PC-3 (cell line): Measurements from ENCODE around the gene CCDC24. TPM values are rescaled to one million over a fixed set of nuclear protein-coding genes. Genes with fewer than 3 reads are reported as not detected.
A peak's percentile ranks its signal among the peaks of the same experiment; 100 is the strongest.

ENCODE experiments used
- ATAC-seq: fragments of 200-7000 bp; cut with Tn5 transposase; 2 replicates; pipeline ENCODE4 v1.9.1; 2020; ENCODE audit warnings: mild to moderate bottlenecking, moderate library complexity
- BruUV-seq: library from RNA; stranded (reverse); fragments of 400-500 nt; replicated peaks from 2 replicates; lab custom pipeline; 2021; lab: Mats Ljungman, UMichigan
- CTCF ChIA-PET: fragments of 300-600 bp; sonication (Branson Sonifier 250); formaldehyde crosslinking; loops from one replicate; lab custom pipeline; 2022; ENCODE audit warnings: antibody characterized with exemption; lab: Charles Lee
- POLR2A ChIA-PET: fragments of 300-600 bp; sonication (Branson Sonifier 250); formaldehyde crosslinking; loops from one replicate; lab custom pipeline; 2022; ENCODE audit warnings: antibody characterized with exemption; ENCODE audit not compliant: unreplicated experiment; lab: Charles Lee
- DNase-seq: peaks from one replicate; pipeline ENCODE4 v3.0.0-alpha.2; 2015
- H2AFZ ChIP-seq: fragments of 300-600 bp; sonication (generic); 2 replicates; pipeline ENCODE4 v1.6.0; 2016; ENCODE audit warnings: antibody characterized with exemption, low read length
- H3F3A ChIP-seq: fragments of 300-600 bp; sonication (generic); one replicate; pipeline ENCODE4 v1.6.0; 2017; ENCODE audit warnings: antibody characterized with exemption, low read length, control low read depth, mild to moderate bottlenecking; ENCODE audit not compliant: unreplicated experiment
- H3K27ac ChIP-seq: fragments of 300-600 bp; sonication (generic); 2 replicates; pipeline ENCODE4 v1.5.1; 2016; ENCODE audit warnings: mild to moderate bottlenecking, low read length
- H3K27me3 ChIP-seq: fragments of 300-600 bp; sonication (generic); 2 replicates; pipeline ENCODE4 v1.6.1; 2016; ENCODE audit warnings: low read length, mixed read lengths
- H3K36me3 ChIP-seq: fragments of 300-600 bp; sonication (generic); 2 replicates; pipeline ENCODE4 v1.6.1; 2016; ENCODE audit warnings: low read depth, mixed run types, low read length, mixed read lengths
- H3K4me1 ChIP-seq: fragments of 300-600 bp; sonication (generic); 2 replicates; pipeline ENCODE4 v1.5.1; 2016; ENCODE audit warnings: low read length; ENCODE audit not compliant: insufficient read depth
- H3K4me2 ChIP-seq: fragments of 300-600 bp; sonication (generic); 2 replicates; pipeline ENCODE4 v1.6.0; 2016; ENCODE audit warnings: low read length
- H3K4me3 ChIP-seq: fragments of 300-600 bp; sonication (generic); 2 replicates; pipeline ENCODE4 v1.5.1; 2016; ENCODE audit warnings: mild to moderate bottlenecking, low read length, mixed read lengths
- H3K79me2 ChIP-seq: fragments of 300-600 bp; sonication (generic); 2 replicates; pipeline ENCODE4 v1.6.1; 2017; ENCODE audit warnings: low read length, mixed read lengths
- H3K9ac ChIP-seq: fragments of 300-600 bp; sonication (generic); 2 replicates; pipeline ENCODE4 v1.6.0; 2016; ENCODE audit warnings: mild to moderate bottlenecking, low read length
- H3K9me2 ChIP-seq: fragments of 300-600 bp; sonication (generic); replicated peaks from 2 replicates; pipeline ENCODE4 v1.6.1; 2016; ENCODE audit warnings: mixed run types, low read length, mixed read lengths
- H3K9me3 ChIP-seq: fragments of 300-600 bp; sonication (generic); 2 replicates; pipeline ENCODE4 v1.6.1; 2016; ENCODE audit warnings: low read length, mixed read lengths
- H4K20me1 ChIP-seq: fragments of 300-600 bp; sonication (generic); 2 replicates; pipeline ENCODE4 v1.6.1; 2016; ENCODE audit warnings: low read length, mixed read lengths
- CTCF ChIP-seq: fragments of 300-600 bp; sonication (generic); conservative IDR thresholded peaks from 2 replicates; pipeline ENCODE4 v1.5.1; 2017; ENCODE audit warnings: antibody characterized with exemption, low read depth, mild to moderate bottlenecking, low read length
- EZH2 ChIP-seq: fragments of 300-600 bp; sonication (generic); IDR thresholded peaks from one replicate; pipeline ENCODE4 v1.6.1; 2017; ENCODE audit warnings: antibody characterized with exemption, mild to moderate bottlenecking, low read length; ENCODE audit not compliant: unreplicated experiment
- EZH2phosphoT487 ChIP-seq: fragments of 300-600 bp; sonication (generic); IDR thresholded peaks from 2 replicates; pipeline ENCODE4 v1.6.1; 2018; ENCODE audit warnings: mild to moderate bottlenecking, antibody characterized with exemption, low read length, borderline replicate concordance
- intact Hi-C: fragments of 100-400 bp; cut with micrococcal nuclease; formaldehyde crosslinking; loops from 2 replicates; pipeline ENCODE4 v1.9.0; 2023
- total RNA-seq: library from RNA; depleted of rRNA; stranded (reverse); fragments of >200 nt; gene quantifications from 2 replicates; pipeline ENCODE4 v1.2.3, GENCODE V29; 2014; rRNA removed

CCDC24 gene
- total RNA-seq, 1 experiment from 2014 or later, result 10.1 TPM

- H3F3A ChIP-seq, result peaks cover 18% of the 10 kb centered on the region
- H3K4me2 ChIP-seq, result no peak overlapping the region
- H3K4me3 ChIP-seq, result no peak overlapping the region
- H3K9me2 ChIP-seq, result no peaks in the 10 kb centered on the region
- TF ChIP-seq EZH2phosphoT487 (no peak), CTCF (no peak), EZH2 (no peak)
- intact Hi-C loops, result loop anchor here (5.0 kb wide), 1 partner anchor 167 kb away; the partner anchor contains the start of gene DMAP1
- BruUV-seq, result no TSS peak
- no peaks in the 10 kb centered on the region for H3K27me3 ChIP-seq
- no peaks in the 10 kb centered on the region for H3K36me3 ChIP-seq
- no peak overlapping the region for H2AFZ ChIP-seq
- H4K20me1 ChIP-seq, result no peaks in the 10 kb centered on the region
- POLR2A ChIA-PET, result no interaction called here
- ATAC-seq (no peak), DNase-seq (no peak)
- H3K9ac ChIP-seq, result no peak overlapping the region
- peaks cover 66% of the 10 kb centered on the region for H3K4me1 ChIP-seq
- no peaks in the 10 kb centered on the region for H3K9me3 ChIP-seq
- CTCF ChIA-PET, result no interaction called here
- H3K79me2 ChIP-seq, result no peaks in the 10 kb centered on the region
- peak overlapping the region; percentile 79; the same call in 1 of the 2 replicates for H3K27ac ChIP-seq
These were observed 53.7 kb downstream of the CCDC24 start for GRCh38 chr1:44045064-44045463.

Other genes starting within 250 kb of the CCDC24 start
- 35.5 and 36.0 TPM in 2 replicates for gene ARTN, start 57.8 kb upstream of the CCDC24 start, total RNA-seq
- 33.7 and 45.4 TPM in 2 replicates for gene IPO13, start 44.6 kb upstream of the CCDC24 start, total RNA-seq
- 46.3 and 59.0 TPM in 2 replicates for gene DPH2, start 21.6 kb upstream of the CCDC24 start, total RNA-seq
- gene ATP6V0B, start 16.6 kb upstream of the CCDC24 start, total RNA-seq, result 207 and 241 TPM in 2 replicates
- gene B4GALT2, start 12.4 kb upstream of the CCDC24 start, total RNA-seq, result 103 and 136 TPM in 2 replicates
- 11.2 and 15.7 TPM in 2 replicates for gene SLC6A9, start 39.9 kb downstream of the CCDC24 start, total RNA-seq
- 0.26 and 0.58 TPM in 2 replicates for gene KLF17, start 127.2 kb downstream of the CCDC24 start, total RNA-seq
- gene KLF18, start 150.0 kb downstream of the CCDC24 start, total RNA-seq, result not detected in 2 replicates
- 55.5 and 59.0 TPM in 2 replicates for gene DMAP1, start 221.9 kb downstream of the CCDC24 start, total RNA-seq